ENCODE results near the gene TLX2.

GRCh38 chr2:74537140-74537539, 22.9 kb downstream of the TLX2 start:
- no peak for TF ChIP-seq CTCF (conservative IDR thresholded peaks at IDR 0.05; ENCODE audit: low read depth, low read length)
- TF ChIP-seq EZH2 (IDR thresholded peaks at IDR 0.05; ENCODE audit: borderline replicate concordance, low read depth, low read length, poor library complexity, severe bottlenecking) = no peak
